HG03342 (cell line): ENCODE data around the gene PGBD2.
A peak's percentile ranks its signal among the peaks of the same experiment; 100 is the strongest.
"Not testable (repeated sequence)": the region's sequence is repeated elsewhere in the genome, so short reads cannot be mapped to it uniquely, and the experiment has no call there.

Experiments
- ATAC-seq: cut with Tn5 transposase; IDR thresholded peaks from one replicate; pipeline ENCODE4 v1.9.1; 2021; ENCODE audit warnings: mild to moderate bottlenecking, moderate library complexity; ENCODE audit not compliant: unreplicated experiment

Gene PGBD2

DNA sequence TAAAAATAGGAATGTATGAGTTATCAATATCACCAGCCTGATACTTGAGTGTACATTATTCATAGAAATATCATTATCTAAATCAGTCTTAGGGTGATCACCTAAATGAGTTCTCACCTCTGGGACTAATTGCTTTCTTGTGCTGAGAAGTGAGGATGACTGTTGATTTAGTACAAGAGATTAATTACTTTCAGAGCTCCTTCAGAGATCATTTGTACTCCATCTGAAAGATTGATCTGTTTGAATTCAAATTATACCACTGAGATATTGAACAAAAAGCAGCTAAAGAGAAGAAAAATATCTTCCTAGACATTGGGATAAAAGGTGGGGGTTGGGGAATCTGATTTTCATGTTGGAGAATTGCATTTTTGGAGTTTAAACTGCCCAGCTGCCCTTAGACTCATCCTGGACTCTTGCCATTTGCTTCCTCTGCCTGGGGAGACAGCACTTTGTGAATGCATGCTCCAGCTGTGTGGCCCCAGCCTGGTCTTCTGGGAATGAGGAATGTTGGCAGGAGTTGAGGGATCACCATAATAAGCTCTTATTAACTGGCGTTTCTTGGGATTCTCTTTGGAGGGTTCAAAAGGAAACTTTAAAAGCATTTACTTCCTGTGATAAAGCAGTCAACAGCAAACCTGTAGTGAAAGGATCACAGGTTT is 19.7 kb upstream of the PGBD2 start:
- no peak for ATAC-seq

DNA sequence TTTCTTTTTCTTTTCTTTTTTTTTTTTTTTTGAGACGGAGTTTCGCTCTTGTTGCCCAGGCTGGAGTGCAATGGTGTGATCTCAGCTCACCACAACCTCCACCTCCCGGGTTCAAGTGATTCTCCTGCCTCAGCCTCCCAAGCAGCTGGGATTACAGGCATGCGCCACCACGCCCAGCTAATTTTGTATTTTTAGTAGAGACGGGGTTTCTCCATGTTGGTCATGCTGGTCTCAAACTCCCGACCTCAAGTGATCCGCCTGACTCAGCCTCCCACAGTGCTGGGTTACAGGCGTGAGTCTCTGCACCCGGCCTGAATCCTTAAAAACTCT is 16.2 kb upstream of the PGBD2 start:
- not testable (repeated sequence) for ATAC-seq

DNA sequence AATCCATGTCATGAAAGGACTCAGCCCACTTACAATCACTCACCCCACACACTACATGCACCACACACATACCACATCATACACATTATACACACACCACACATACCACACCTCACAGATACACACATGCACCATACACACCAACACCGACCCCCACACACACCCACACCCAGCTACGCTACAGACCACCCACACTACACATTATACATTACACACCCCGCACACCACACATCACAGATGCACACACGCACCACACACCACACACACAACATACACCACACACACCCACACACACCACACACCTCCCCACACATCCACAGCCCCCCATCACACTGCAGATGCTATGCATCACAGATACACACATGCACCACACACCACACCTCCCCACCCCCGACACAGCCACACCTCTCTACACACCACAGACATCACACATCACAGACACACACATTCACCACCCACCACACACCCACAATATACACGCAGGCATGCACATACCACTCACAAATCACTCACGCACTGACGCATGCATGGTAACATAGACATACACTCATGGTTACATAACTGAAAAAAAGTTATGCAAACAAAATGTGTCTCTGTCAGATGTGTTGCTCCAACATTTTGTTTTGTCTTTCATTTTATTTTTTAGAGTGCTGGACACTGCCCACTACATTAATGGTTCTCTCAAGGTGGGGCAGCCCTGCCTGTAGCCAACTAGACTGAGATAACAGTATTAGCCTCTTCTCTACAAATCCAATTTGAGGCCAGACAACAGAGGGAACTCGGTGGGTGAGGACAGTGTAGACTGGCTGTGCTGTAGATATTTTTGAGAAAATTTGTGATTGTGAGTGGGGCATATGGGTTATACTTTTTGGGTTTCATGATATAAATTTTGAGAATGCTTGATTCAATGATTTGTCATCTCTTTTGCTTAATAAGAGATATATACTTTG is 15.2 kb upstream of the PGBD2 start:
- ATAC-seq = no peak

DNA sequence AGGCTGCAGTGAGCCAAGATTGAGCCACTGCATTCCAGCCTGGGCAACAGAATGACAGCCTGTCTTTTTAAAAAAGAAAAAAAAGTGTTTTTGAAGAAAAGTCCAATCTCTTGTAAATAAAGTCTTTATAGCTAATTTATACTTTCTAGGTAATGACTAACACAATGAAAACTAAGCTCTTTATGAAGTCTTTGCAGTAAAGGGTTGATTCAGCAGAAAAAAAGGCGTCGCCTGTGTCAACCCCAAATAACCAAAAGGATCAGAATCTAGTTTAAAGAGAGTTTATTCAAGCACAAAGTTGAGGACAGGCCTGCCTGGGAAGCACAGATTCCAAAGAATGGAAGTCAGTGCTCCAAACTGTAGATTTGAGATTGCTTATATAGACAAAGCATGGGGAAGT is 14.3 kb upstream of the PGBD2 start:
- ATAC-seq = no peak

DNA sequence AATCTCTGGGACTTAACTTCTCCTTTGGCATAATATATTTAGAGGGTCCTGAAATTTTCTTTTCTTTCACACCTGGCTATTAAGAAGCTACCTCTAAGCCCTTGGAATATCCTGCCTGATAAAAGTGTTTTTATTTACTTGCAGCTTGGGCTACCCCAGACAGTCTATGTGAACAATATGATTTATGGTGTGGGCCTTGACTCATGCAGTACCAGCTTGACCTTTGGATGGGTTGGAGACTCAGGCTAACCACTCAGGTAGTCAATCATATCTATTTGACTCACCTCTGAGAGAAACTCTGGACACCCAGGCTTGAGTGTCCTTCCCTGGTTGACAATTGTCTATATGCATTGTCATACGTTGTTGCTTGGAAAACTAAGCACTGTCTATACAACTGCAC is 13.4 kb upstream of the PGBD2 start:
- no peak for ATAC-seq

DNA sequence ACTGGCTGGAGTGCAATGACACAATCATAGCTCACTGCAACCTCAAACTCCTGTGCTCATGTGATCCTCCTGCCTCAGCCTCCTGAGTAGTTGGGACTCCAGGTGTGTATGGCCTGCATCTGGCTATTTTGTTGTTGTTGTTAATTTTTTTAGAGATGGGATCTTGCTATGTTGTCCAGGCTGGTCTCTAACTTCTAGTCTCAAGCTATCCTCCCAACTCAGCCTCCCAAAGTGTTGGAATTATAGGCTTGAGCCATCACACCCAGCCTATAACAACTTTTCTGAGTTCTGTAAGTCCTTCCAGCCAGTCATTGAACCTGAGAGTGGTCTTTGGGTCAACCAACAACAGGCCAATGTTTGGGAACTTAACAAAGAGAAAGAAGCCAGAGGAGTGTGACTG is 11.2 kb upstream of the PGBD2 start:
- no peak for ATAC-seq

DNA sequence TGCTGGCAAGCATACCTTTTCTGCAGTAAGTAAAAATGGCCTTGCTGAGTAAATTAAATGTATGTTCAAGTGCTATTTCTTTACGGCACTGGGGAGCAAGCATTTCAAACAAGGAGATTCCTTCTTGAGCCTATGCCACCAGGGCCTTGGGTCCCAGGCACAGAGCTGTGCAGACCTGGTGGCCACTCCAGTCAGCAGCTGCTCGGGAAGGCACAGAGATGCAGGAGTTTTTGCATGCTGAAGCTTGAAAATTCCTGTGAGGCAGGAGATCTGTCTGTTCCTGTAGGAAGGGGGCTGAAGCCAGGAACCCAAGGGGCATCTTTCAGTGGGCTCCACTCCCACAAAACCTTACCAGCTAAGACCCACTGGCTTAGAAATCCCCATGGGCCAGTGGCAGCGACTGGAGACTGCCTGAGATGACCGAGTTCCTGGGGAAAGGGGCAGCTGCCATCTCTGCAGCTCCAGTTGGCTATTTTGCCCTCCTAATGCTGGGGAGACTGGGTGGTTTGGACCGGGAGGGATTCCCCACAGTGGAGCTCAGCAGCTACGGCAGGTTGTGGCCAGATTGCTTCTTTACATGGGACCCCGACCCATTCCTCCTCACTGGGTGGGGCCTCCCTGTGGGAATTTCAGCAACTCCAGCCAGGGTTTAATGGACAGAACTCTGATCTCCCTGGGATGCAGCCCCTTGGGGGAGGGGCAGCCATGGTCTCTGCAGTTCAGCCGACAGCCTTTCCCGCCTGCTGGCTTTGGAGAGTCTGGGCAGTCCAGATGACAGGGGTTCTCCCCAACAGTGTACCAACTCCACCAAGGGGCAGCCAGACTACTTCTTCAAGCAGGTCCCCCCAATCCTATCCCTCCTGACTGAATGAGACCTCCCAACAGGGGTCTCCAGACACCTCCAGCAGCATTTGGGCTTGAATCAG is 8.4 kb upstream of the PGBD2 start:
- no peak for ATAC-seq

DNA sequence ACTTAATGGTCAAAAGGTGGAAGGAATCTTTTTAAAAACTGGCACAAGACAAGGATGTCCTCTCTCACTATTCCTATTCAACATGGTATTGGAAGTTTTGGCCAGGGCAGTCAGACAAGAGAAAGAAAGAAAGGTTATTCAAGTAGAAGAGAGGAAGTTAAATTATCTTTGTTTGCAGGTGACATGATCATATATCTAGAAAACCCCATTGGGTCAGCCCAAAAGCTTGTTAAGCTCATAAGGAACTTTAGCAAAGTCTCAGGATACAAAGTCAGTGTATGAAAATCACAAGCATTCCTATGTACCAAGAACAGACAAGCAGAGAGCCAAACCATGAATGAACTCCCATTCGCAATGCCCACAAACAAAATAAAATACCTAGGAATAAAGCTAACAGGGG is 5.4 kb upstream of the PGBD2 start:
- no peak for ATAC-seq

DNA sequence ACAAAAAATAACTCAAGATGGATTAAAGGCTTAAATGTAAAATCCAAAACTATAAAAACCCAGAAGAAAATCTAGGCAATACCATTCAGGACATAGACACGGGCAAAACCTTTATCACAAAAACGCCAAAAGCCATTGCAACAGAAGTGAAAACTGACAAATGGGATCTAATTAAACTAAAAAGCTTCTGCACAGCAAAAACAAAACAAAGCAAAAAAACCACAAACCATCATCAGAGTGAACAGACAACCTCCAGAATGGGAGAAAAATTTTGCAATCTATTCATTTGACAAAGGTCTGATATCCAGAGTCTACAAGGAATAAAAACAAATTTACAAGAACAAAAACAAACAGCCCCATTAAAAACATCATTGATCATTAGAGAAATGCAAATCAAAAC is 4.5 kb upstream of the PGBD2 start:
- ATAC-seq = no peak

DNA sequence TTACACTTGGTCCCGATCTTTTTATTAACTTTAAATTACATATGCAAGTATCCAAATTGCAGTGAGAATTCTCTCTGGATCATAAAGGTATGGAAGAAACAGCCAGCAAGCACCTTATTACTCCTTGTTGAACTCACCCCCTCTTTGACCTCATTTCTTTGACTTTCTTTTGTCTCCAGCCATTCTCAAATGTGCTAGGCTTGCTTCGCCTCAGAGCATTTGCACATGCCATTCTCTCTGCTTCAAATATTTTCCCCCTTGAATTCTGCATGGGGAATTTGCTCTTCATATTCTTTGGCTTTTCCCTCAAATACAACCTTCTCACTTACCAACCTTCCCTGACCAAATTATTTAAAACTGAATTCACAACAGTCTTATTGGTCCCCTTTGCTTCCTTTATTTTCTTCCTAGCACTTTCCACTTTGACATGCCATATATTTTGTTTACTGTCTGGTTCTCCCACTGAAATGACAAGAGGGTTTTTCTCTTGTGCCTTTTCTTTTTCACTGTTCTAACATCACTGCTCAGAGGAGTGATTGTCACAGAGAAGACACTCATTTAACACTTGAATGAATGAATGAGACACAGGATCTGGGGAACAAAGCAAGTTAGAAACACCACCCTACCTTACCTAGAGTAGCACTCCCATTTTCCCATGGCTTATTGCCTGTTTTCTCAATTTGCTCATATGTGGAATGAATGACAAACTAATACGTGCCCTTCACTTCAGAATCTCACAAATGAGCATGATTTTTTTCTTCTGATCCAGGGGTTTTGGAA is 1.4 kb upstream of the PGBD2 start:
- no peak for ATAC-seq

DNA sequence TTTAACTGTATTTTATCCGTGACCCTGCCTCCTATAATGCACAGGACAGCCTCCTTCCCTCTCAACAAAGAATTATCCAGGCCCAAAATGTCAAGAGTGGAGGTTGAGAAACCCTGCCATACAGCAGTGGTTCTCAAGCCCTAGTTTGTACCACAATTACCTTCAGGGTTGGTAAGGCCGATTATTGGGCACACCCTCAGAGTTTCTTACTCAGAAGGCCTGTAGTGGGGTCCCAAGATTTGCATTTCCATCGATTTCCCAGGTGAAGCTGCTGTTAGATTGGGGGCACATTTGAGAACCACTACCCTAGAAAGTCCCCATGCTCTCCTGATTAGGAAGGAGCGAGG is 400 bp upstream of the PGBD2 start:
- ATAC-seq = no peak

DNA sequence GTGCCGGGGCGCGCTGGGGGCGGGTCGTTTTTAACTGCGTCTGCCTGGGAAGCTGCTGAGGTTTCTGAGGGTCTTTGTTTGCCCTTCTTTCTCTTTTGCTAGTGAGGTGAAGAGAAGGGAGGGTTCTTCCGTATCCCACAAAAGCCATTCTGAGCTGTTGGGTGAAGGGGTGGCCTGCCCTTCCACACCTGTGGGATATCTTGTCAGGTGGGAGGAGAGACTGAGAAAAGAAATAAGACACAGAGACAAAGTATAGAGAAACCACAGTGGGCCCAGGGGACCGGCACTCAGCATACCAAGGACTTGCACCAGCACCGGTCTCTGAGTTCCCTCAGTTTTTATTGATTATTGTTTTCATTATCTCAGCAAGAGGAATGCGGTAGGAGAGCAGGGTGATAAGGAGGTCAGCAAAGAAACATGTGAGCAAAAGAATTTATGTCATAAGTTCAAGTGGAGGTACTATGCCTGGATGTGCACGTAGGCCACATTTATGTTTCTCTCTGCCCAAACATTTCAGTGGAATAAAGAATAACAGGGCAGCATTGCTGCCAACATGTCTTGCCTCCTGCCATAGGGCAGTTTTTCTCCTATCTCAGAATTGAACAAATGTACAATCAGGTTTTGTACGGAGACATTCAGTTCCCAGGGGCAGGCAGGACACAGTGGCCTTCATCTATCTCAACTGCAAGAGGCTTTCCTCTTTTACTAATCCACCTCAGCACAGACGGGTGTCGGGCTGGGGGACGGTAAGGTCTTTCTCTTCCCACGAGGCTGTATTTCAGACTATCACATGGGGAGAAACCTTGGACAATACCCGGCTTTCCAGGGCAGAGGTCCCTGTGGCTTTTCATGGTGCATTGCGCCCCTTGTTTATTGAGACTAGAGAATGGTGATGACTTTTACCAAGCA is 972 bp downstream of the PGBD2 start:
- peak; percentile 18 for ATAC-seq

DNA sequence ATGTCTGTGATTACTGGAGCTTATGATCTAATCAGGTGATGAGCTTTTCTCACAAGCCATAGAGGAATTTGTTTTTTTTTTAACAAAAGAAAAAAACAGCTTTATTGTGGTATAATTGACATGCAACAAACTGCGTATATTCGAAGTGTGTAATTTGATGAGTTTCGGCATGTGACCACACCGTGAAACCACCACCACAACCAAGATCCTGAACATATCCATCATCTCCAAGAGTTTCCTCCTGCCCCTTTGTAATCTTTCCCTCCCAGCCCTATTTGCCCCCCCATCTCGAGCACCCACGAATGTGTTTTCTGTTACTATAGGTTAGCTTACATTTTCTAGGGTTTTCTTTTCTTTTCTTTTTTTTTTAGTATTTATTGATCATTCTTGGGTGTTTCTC is 4.7 kb downstream of the PGBD2 start:
- no peak for ATAC-seq

DNA sequence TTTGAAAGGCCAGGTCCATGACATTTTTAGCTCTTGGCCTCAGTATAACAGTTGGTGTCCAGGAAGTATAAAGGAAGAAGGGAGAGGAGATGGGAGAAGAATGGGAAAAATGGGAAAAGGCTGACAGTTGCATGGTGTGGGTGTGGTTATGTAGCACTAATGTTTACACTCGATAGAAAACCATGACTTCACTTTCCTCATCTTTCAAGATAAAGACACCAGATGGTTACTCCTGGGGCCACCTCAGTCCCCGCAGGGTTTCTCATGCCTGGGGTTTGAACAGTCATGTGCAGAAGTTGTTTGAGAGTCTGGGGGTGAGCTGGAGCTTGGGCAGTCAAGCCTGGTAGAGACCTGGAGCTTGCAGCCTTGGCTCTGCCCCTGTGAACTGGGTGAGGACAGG is 7.9 kb downstream of the PGBD2 start:
- no peak for ATAC-seq

DNA sequence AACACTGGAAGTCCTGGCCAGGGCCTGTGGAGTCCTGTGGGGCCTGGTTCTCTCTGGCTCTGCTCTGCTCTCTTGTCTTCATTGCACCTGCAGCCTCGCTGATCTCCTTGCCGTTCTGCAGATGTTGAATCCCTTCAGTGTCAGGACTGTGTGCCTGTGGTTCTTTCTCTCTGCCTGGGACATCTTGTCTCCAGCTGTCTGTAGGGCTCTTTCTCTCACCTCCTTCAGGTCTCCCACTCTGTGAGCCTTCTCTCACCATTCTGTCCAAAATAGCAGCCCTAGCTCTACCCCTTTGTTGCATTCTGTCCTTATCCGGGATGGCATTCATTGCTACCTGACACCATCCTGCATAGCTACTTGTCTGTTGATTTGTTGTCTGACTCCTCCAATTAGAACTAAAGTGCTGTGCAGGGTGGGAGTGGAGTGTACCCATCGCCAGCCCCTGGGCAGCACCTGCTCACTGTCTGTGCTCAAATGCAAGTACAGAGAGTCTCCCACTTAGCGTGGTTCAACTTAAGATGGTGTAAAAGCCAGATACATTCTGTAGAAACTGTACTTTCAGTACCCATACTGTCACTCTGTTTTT is 8.9 kb downstream of the PGBD2 start:
- no peak for ATAC-seq

DNA sequence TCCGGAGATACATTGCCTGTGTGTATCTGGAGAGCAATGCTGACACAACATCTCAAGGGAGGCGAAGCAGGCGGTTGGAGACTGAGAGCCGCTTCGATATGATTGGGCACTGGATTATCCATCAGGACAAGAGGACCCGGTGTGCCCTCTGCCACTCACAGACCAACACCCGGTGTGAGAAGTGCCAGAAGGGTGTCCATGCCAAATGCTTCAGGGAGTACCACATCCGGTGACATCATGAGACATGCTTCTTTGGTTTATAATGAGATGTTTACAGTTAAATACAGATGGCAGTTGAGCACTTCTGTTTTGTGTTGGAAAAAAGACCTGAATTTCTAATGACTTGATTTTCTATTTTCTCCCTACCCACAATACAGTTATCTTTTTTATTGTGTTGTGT is 12.1 kb downstream of the PGBD2 start:
- no peak for ATAC-seq

DNA sequence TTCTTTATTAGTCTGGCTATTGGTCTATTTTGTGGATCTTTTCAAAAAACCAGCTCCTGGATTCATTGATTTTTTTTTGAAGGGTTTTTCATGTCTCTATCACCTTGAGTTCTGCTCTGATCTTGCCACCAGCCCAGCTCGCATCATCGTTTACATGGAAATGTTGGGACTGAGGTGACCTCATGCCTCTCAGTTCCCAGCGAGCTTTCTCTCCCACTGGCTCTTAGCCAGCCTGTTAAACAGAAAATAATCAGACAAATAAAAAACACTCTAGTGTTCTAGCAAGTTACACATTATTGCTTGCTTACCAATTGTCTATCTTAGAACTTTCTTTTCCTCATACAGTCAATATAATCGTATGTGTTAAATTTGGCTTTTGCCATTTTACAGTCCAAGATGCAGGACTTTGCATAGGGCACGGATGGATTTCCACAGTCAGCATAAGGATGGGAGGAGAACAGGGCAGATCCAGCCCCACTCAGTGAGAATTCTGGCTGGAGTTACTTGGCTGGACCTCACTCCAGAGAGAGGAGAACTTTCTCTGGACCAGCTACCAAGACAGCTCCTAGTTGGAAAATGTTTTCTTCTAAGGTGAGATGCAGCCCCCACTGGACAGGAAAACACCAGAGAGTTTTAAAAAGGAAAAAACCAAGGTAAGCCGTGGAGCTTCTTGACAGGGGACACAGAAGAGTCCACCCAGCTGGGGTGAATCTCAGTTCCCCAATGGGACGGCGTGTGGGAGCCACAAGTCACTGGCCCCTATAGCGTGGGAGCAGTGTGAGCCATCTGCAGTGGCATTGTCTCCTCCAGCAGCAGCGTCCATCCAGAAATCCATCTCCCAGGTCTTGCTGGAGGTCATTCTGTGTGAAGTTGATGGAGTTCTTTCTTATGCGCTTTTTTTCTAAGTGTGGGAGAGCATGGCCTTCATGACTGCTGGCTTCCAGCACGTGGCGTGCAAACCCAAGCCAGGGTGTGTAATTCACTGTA is 17.6 kb downstream of the PGBD2 start:
- no peak for ATAC-seq
